H9 (cell line): ENCODE data around the gene SLC1A7. TPM values are rescaled to one million over a fixed set of nuclear protein-coding genes. Genes with fewer than 3 reads are reported as not detected.

Experiments
- DNase-seq: peaks from one replicate; pipeline ENCODE4 v3.0.0-alpha.2; 2017
- H2AFZ ChIP-seq: one replicate; pipeline ENCODE4 v1.6.1; 2013; ENCODE audit warnings: mild to moderate bottlenecking, low read length, control low read depth, moderate library complexity
- H2AK5ac ChIP-seq: 2 replicates; pipeline ENCODE4 v1.6.1; 2013; ENCODE audit warnings: low read length, control low read depth, mixed read lengths; ENCODE audit not compliant: insufficient read length
- H2BK120ac ChIP-seq: one replicate; pipeline ENCODE4 v1.6.1; 2013; ENCODE audit warnings: low read depth, mild to moderate bottlenecking, low read length, control low read depth, inconsistent platforms; ENCODE audit not compliant: poor library complexity, severe bottlenecking
- H2BK12ac ChIP-seq: 2 replicates; pipeline ENCODE4 v1.6.1; 2013; ENCODE audit warnings: low read length, control low read depth, mixed read lengths, low read depth; ENCODE audit not compliant: insufficient read length
- H2BK15ac ChIP-seq: 2 replicates; pipeline ENCODE4 v1.6.1; 2013; ENCODE audit warnings: low read depth, low read length, control low read depth
- H2BK20ac ChIP-seq: one replicate; pipeline ENCODE4 v1.6.1; 2013; ENCODE audit warnings: low read depth, mild to moderate bottlenecking, low read length, control low read depth, inconsistent platforms; ENCODE audit not compliant: poor library complexity, severe bottlenecking
- H2BK5ac ChIP-seq: 2 replicates; pipeline ENCODE4 v1.6.1; 2013; ENCODE audit warnings: low read length, control low read depth, mixed read lengths; ENCODE audit not compliant: insufficient read length
- H3K14ac ChIP-seq: 2 replicates; pipeline ENCODE4 v1.6.1; 2013; ENCODE audit warnings: low read length, control low read depth; ENCODE audit not compliant: insufficient read depth
- H3K18ac ChIP-seq: 2 replicates; pipeline ENCODE4 v1.6.1; 2013; ENCODE audit warnings: low read depth, mild to moderate bottlenecking, mixed read lengths, low read length, control low read depth; ENCODE audit not compliant: insufficient read length
- H3K23ac ChIP-seq: 2 replicates; pipeline ENCODE4 v1.6.1; 2013; ENCODE audit warnings: low read length, control low read depth, mixed read lengths, low read depth; ENCODE audit not compliant: insufficient read length
- H3K23me2 ChIP-seq: 2 replicates; pipeline ENCODE4 v1.6.1; 2013; ENCODE audit warnings: low read depth, mild to moderate bottlenecking, mixed read lengths, low read length, control low read depth; ENCODE audit not compliant: insufficient read length, poor library complexity, severe bottlenecking
- H3K27ac ChIP-seq: 2 replicates; pipeline ENCODE4 v1.5.1; 2013; ENCODE audit warnings: low read length, control low read depth, mixed read lengths, low read depth; ENCODE audit not compliant: insufficient read length
- H3K27me3 ChIP-seq: 2 replicates; pipeline ENCODE4 v1.6.1; 2013; ENCODE audit warnings: low read length, control low read depth, inconsistent platforms; ENCODE audit not compliant: insufficient read depth
- H3K4ac ChIP-seq: 2 replicates; pipeline ENCODE4 v1.6.1; 2013; ENCODE audit warnings: low read depth, mild to moderate bottlenecking, control low read depth, inconsistent platforms, low read length, moderate library complexity
- H3K4me1 ChIP-seq: 2 replicates; pipeline ENCODE4 v1.6.1; 2013; ENCODE audit warnings: low read length, control low read depth, inconsistent platforms; ENCODE audit not compliant: insufficient read depth
- H3K4me2 ChIP-seq: 2 replicates; pipeline ENCODE4 v1.6.1; 2013; ENCODE audit warnings: low read length, control low read depth, mixed read lengths; ENCODE audit not compliant: insufficient read length, insufficient read depth
- H3K56ac ChIP-seq: 2 replicates; pipeline ENCODE4 v1.6.1; 2013; ENCODE audit warnings: low read depth, mild to moderate bottlenecking, mixed read lengths, low read length, control low read depth; ENCODE audit not compliant: insufficient read length
- H3K79me1 ChIP-seq: 2 replicates; pipeline ENCODE4 v1.6.1; 2013; ENCODE audit warnings: low read depth, mild to moderate bottlenecking, moderate library complexity, low read length, control low read depth, inconsistent platforms; ENCODE audit not compliant: insufficient read depth, poor library complexity, severe bottlenecking
- H3K79me2 ChIP-seq: 2 replicates; pipeline ENCODE4 v1.6.1; 2013; ENCODE audit warnings: low read length, control low read depth, inconsistent platforms; ENCODE audit not compliant: insufficient read depth
- H3K9ac ChIP-seq: 2 replicates; pipeline ENCODE4 v1.6.1; 2013; ENCODE audit warnings: low read length, control low read depth, mixed read lengths; ENCODE audit not compliant: insufficient read length; ENCODE audit errors: extremely low read depth
- H3K9me3 ChIP-seq: one replicate; pipeline ENCODE4 v1.6.1; 2013; ENCODE audit warnings: low read depth, low read length, inconsistent platforms; ENCODE audit not compliant: control insufficient read depth
- H3T11ph ChIP-seq: one replicate; pipeline ENCODE4 v1.6.1; 2013; ENCODE audit warnings: mild to moderate bottlenecking, low read length, control low read depth, inconsistent platforms
- H4K20me1 ChIP-seq: one replicate; pipeline ENCODE4 v1.6.1; 2013; ENCODE audit not compliant: control insufficient read depth, insufficient read length, insufficient read depth
- H4K5ac ChIP-seq: 2 replicates; pipeline ENCODE4 v1.6.1; 2013; ENCODE audit warnings: low read depth, mild to moderate bottlenecking, mixed read lengths, low read length, control low read depth; ENCODE audit not compliant: insufficient read length
- H4K8ac ChIP-seq: replicated peaks from 2 replicates; pipeline ENCODE4 v1.6.1; 2013; ENCODE audit warnings: low read length, control low read depth, mixed read lengths, low read depth; ENCODE audit not compliant: insufficient read length
- H4K91ac ChIP-seq: 2 replicates; pipeline ENCODE4 v1.6.1; 2013; ENCODE audit warnings: low read depth, mild to moderate bottlenecking, moderate library complexity, mixed read lengths, low read length, control low read depth; ENCODE audit not compliant: insufficient read length
- H3K27ac Mint-ChIP-seq, 3 experiments: 2 replicates in 2 of 3; 3 replicates in 1 of 3; pipeline ENCODE4 v1.8.0; 2020 to 2021; ENCODE audit warnings: mixed read lengths in 3 of 3, mild to moderate bottlenecking in 1 of 3, moderate library complexity in 1 of 3
- H3K27me3 Mint-ChIP-seq: 2 replicates; pipeline ENCODE4 v1.8.0; 2021; ENCODE audit warnings: low read depth, mild to moderate bottlenecking, moderate library complexity, mixed read lengths
- H3K36me3 Mint-ChIP-seq, 3 experiments: 2 replicates in 2 of 3; 3 replicates in 1 of 3; pipeline ENCODE4 v1.8.0; 2020 to 2021; ENCODE audit warnings: low read depth in 3 of 3, mixed read lengths in 3 of 3; ENCODE audit not compliant: insufficient read depth in 1 of 3
- H3K4me1 Mint-ChIP-seq, 2 experiments: 2 replicates each; pipeline ENCODE4 v1.8.0; 2020; ENCODE audit warnings: mixed read lengths in 2 of 2
- H3K4me3 Mint-ChIP-seq, 2 experiments: 2 replicates in 1 of 2; 3 replicates in 1 of 2; pipeline ENCODE4 v1.8.0; 2020 to 2021; ENCODE audit warnings: mild to moderate bottlenecking in 2 of 2, mixed read lengths in 2 of 2, moderate library complexity in 1 of 2
- H3K9me3 Mint-ChIP-seq, 2 experiments: 2 replicates in 1 of 2; 3 replicates in 1 of 2; pipeline ENCODE4 v1.8.0; 2020; ENCODE audit warnings: mild to moderate bottlenecking in 2 of 2, mixed read lengths in 2 of 2, moderate library complexity in 1 of 2
- CTCF ChIP-seq: fragments of 200-600 bp; sonication (generic); conservative IDR thresholded peaks from 3 replicates; pipeline ENCODE4 v1.8.0; 2021; ENCODE audit warnings: antibody characterized with exemption, mild to moderate bottlenecking
- WGBS: extraction: QIAGEN DNeasy Blood & Tissue Kit; methylation state at CpG from one replicate; pipeline ENCODE4 v1.1.7; 2013; ENCODE audit warnings: missing lambda C conversion rate, low lambda C conversion rate, mixed read lengths; ENCODE audit not compliant: insufficient read length; ENCODE audit errors: extremely low coverage; 5-methylcytosine and 5-hydroxymethylcytosine counted together
- total RNA-seq: library from RNA; stranded (reverse); gene quantifications from 2 replicates; pipeline ENCODE4 v1.2.1, GENCODE V29; 2021

Gene SLC1A7
- total RNA-seq, 1 experiment from 2014 or later, result not detected

- Histone ChIP-seq H3K23ac (no peak overlapping the region), H4K20me1 (no peaks in the 10 kb centered on the region), H4K91ac (no peak overlapping the region), H3K27me3 (no peaks in the 10 kb centered on the region), H4K8ac (no peak overlapping the region), H2BK20ac (no peak overlapping the region), H3K18ac (no peak overlapping the region), H3T11ph (no peak overlapping the region), H2BK12ac (no peak overlapping the region), H2BK5ac (no peak overlapping the region), H2BK15ac (no peak overlapping the region), H3K23me2 (no peaks in the 10 kb centered on the region), H3K56ac (no peak overlapping the region), H3K79me2 (no peaks in the 10 kb centered on the region), H2BK120ac (no peak overlapping the region), H3K4me2 (no peak overlapping the region), H2AK5ac (no peak overlapping the region), H3K4ac (no peak overlapping the region), H3K9ac (no peak overlapping the region), H3K27ac (no peak overlapping the region), H2AFZ (no peak overlapping the region), H3K79me1 (no peaks in the 10 kb centered on the region), H3K14ac (no peak overlapping the region), H4K5ac (no peak overlapping the region), H3K4me1 (0 out of 2 replicates have a peak, but pooled peaks cover 2% of the 10 kb centered on the region), H3K9me3 (no peaks in the 10 kb centered on the region)
- DNase-seq, result no peak
- peaks cover 2 to 15% of the 10 kb centered on the region in 2 experiments; a peak in 2 of 4 replicates for H3K4me1 Mint-ChIP-seq
- H3K27ac Mint-ChIP-seq, result no peak overlapping the region; a peak in 1 of 7 replicates
- no peak overlapping the region for H3K4me3 Mint-ChIP-seq
- H3K36me3 Mint-ChIP-seq, result no peaks in the 10 kb centered on the region
- TF ChIP-seq CTCF, result no peak
- H3K27me3 Mint-ChIP-seq, result peaks cover 11% of the 10 kb centered on the region
- no CpG with 5 or more reads among the region's 24 CpGs for WGBS
- no peaks in the 10 kb centered on the region for H3K9me3 Mint-ChIP-seq
Observed at GRCh38 chr1:53145942-53146708, 3.7 kb upstream of the SLC1A7 start.
